Left ventricle myocardium inferior (tissue), 1 donor: ENCODE measurements around the gene CCT3. TPM values are rescaled to one million over a fixed set of nuclear protein-coding genes. Genes with fewer than 3 reads are reported as not detected.
"Not testable (repeated sequence)": the region's sequence is repeated elsewhere in the genome, so short reads cannot be mapped to it uniquely, and the experiment has no call there.

Source experiments
- DNase-seq: peaks from one replicate; pipeline ENCODE4 v3.0.0-alpha.2; 2020
- H3K27ac ChIP-seq: fragments of 200-600 bp; replicated peaks from 2 replicates; pipeline ENCODE4 v1.8.0; 2021
- H3K27me3 ChIP-seq: fragments of 200-600 bp; 2 replicates; pipeline ENCODE4 v1.8.0; 2021; ENCODE audit warnings: low read depth
- H3K36me3 ChIP-seq: fragments of 200-600 bp; 2 replicates; pipeline ENCODE4 v1.8.0; 2021
- H3K4me1 ChIP-seq: fragments of 200-600 bp; 2 replicates; pipeline ENCODE4 v1.8.0; 2021
- H3K4me3 ChIP-seq: fragments of 200-600 bp; 2 replicates; pipeline ENCODE4 v1.8.0; 2021; ENCODE audit warnings: mild to moderate bottlenecking, moderate library complexity
- H3K9me3 ChIP-seq: fragments of 200-600 bp; replicated peaks from 2 replicates; pipeline ENCODE4 v1.8.0; 2021
- CTCF ChIP-seq: fragments of 200-600 bp; IDR thresholded peaks from 2 replicates; pipeline ENCODE4 v1.8.0; 2021; ENCODE audit warnings: antibody characterized with exemption, mild to moderate bottlenecking, borderline replicate concordance
- intact Hi-C: fragments of 100-400 bp; cut with micrococcal nuclease; formaldehyde crosslinking; loops from one replicate; pipeline ENCODE4 v1.11.0; 2022
- total RNA-seq: library from RNA; stranded (reverse); fragmentation: NEBNext Ultra II Directional; extraction: Animal tissue kit (Norgen Biotek cat#: 25700); gene quantifications from one replicate; pipeline ENCODE4 v1.2.1, GENCODE V29; 2021
- donor health status: DM: no; HTN: yes; CAD: no; lungs with severe emphysema.

Gene CCT3
- total RNA-seq, 1 donor from 2014 or later = 123 TPM

- TF ChIP-seq CTCF = no peak
- Histone ChIP-seq H3K4me1 (no peaks in the 10 kb centered on the region), H3K27ac (no peak overlapping the region), H3K4me3 (no peak overlapping the region), H3K9me3 (no peaks in the 10 kb centered on the region), H3K27me3 (peaks cover 88% of the 10 kb centered on the region), H3K36me3 (no peaks in the 10 kb centered on the region)
- intact Hi-C loops = no loop called here
- no peak for DNase-seq
Measured at GRCh38 chr1:156356262-156356874, 18.3 kb upstream of the CCT3 start.

- H3K4me3 ChIP-seq, H3K27ac ChIP-seq, DNase-seq, H3K36me3 ChIP-seq, H3K4me1 ChIP-seq, H3K9me3 ChIP-seq, intact Hi-C loops: not testable (repeated sequence)
- H3K27me3 ChIP-seq = peaks cover 67% of the 10 kb centered on the region
Measured at GRCh38 chr1:156352481-156352880, 14.4 kb upstream of the CCT3 start.

- Histone ChIP-seq H3K36me3 (no peaks in the 10 kb centered on the region), H3K9me3 (no peaks in the 10 kb centered on the region), H3K27ac (no peak overlapping the region), H3K27me3 (peaks cover 48% of the 10 kb centered on the region), H3K4me1 (no peaks in the 10 kb centered on the region), H3K4me3 (no peak overlapping the region)
- no peak for DNase-seq
- intact Hi-C loops = no loop called here
- TF ChIP-seq CTCF = no peak
Measured at GRCh38 chr1:156347331-156347730, 9.2 kb upstream of the CCT3 start.

GRCh38 chr1:156346636-156347035, 8.5 kb upstream of the CCT3 start:
- TF ChIP-seq CTCF = no peak
- Histone ChIP-seq H3K36me3 (no peaks in the 10 kb centered on the region), H3K27me3 (peaks cover 41% of the 10 kb centered on the region), H3K9me3 (no peaks in the 10 kb centered on the region), H3K27ac (no peak overlapping the region), H3K4me1 (no peaks in the 10 kb centered on the region), H3K4me3 (no peak overlapping the region)
- DNase-seq = no peak
- intact Hi-C loops = no loop called here

GRCh38 chr1:156346035-156346434, 7.9 kb upstream of the CCT3 start:
- peaks cover 39% of the 10 kb centered on the region for H3K27me3 ChIP-seq
- intact Hi-C loops = not testable (repeated sequence)

GRCh38 chr1:156344409-156344808, 6.3 kb upstream of the CCT3 start:
- no peaks in the 10 kb centered on the region for H3K4me1 ChIP-seq
- intact Hi-C loops = no loop called here

More at GRCh38 chr1:156346035-156346434, 7.9 kb upstream of the CCT3 start:
- not testable (repeated sequence) for H3K4me1 ChIP-seq, DNase-seq, H3K4me3 ChIP-seq, H3K36me3 ChIP-seq, H3K9me3 ChIP-seq, H3K27ac ChIP-seq

More at GRCh38 chr1:156344409-156344808, 6.3 kb upstream of the CCT3 start:
- no peak for DNase-seq
- H3K27me3 ChIP-seq = peaks cover 33% of the 10 kb centered on the region
- H3K9me3 ChIP-seq = no peaks in the 10 kb centered on the region
- H3K4me3 ChIP-seq = no peak overlapping the region
- TF ChIP-seq CTCF = no peak
- no peak overlapping the region for H3K27ac ChIP-seq
- no peaks in the 10 kb centered on the region for H3K36me3 ChIP-seq
